HepG2 (cell line): ENCODE measurements around the gene ZNF223. TPM values are rescaled to one million over a fixed set of nuclear protein-coding genes. Genes with fewer than 3 reads are reported as not detected.

Source experiments
- ELK4 ChIP-seq: sonication (generic); formaldehyde crosslinking; IDR thresholded peaks from 2 replicates; pipeline ENCODE4 v1.9.0; 2021; ENCODE audit warnings: missing genetic modification reagents, borderline replicate concordance
- FIP1L1 ChIP-seq: fragments of 200-400 bp; formaldehyde crosslinking; IDR thresholded peaks from 2 replicates; pipeline ENCODE4 v1.6.1; 2018; ENCODE audit warnings: low read depth, mild to moderate bottlenecking, low read length, moderate library complexity, borderline replicate concordance; ENCODE audit not compliant: insufficient read depth
- HNF1A ChIP-seq, 2 experiments: sonication (generic) in 1 of 2; formaldehyde crosslinking in 1 of 2; IDR thresholded peaks; 2 replicates each; pipeline versions ENCODE4 v1.4.0 to v1.6.1; 2016 to 2020; ENCODE audit warnings: borderline replicate concordance in 1 of 2, low read depth in 1 of 2, mild to moderate bottlenecking in 1 of 2, missing genetic modification reagents in 1 of 2
- KAT8 ChIP-seq: IDR thresholded peaks from 2 replicates; pipeline ENCODE4 v1.6.1; 2016; ENCODE audit warnings: missing genetic modification reagents, missing compliant biosample characterization
- KMT2A ChIP-seq: sonication (generic); formaldehyde crosslinking; IDR thresholded peaks from 2 replicates; pipeline ENCODE4 v1.4.0; 2020; ENCODE audit warnings: missing genetic modification reagents
- RCOR2 ChIP-seq: IDR thresholded peaks from 2 replicates; pipeline ENCODE4 v1.6.1; 2016; ENCODE audit warnings: missing biosample characterization, missing genetic modification reagents
- TAF15 ChIP-seq: fragments of 200-400 bp; formaldehyde crosslinking; IDR thresholded peaks from one replicate; pipeline ENCODE4 v1.6.1; 2018; ENCODE audit warnings: mild to moderate bottlenecking, low read depth, low read length; ENCODE audit not compliant: poor library complexity, severe bottlenecking
- TOE1 ChIP-seq: sonication (generic); formaldehyde crosslinking; IDR thresholded peaks from 2 replicates; pipeline ENCODE4 v1.4.0; 2020; ENCODE audit warnings: mild to moderate bottlenecking, missing genetic modification reagents
- WIZ ChIP-seq: sonication (generic); formaldehyde crosslinking; IDR thresholded peaks from 2 replicates; pipeline ENCODE4 v1.5.1; 2020; ENCODE audit warnings: mild to moderate bottlenecking, missing genetic modification reagents
- ZNF329 ChIP-seq: sonication (generic); formaldehyde crosslinking; IDR thresholded peaks from 2 replicates; pipeline ENCODE4 v1.9.0; 2021; ENCODE audit warnings: low read depth, mild to moderate bottlenecking, missing genetic modification reagents
- ZNF607 ChIP-seq: sonication (generic); formaldehyde crosslinking; IDR thresholded peaks from 2 replicates; pipeline ENCODE4 v1.5.1; 2020; ENCODE audit warnings: missing genetic modification reagents, mild to moderate bottlenecking, borderline replicate concordance
- ZNF883 ChIP-seq: sonication (generic); formaldehyde crosslinking; IDR thresholded peaks from 2 replicates; pipeline ENCODE4 v1.5.1; 2020; ENCODE audit warnings: mild to moderate bottlenecking, missing genetic modification reagents; ENCODE audit errors: not compliant biosample characterization
- polyA plus RNA-seq, 8 experiments: library from polyadenylated mRNA; depleted of rRNA in 3 of 8; stranded (reverse) in 7 of 8; unstranded in 1 of 8; fragments of >200 nt; fragmentation: Illumina TruSeq in 4 of 8; extraction: Trizol in 4 of 8; gene quantifications; 2 replicates each; pipeline versions ENCODE4 v1.2.1 to v1.2.3, GENCODE V29; 2011 to 2016; ENCODE audit warnings: low read depth in 4 of 8, missing spikeins in 1 of 8, mixed read lengths in 1 of 8; ENCODE audit not compliant: insufficient read depth in 1 of 8
- total RNA-seq, 5 experiments: library from RNA; depleted of rRNA; stranded (reverse); fragments of >200 nt; fragmentation: Illumina TruSeq; extraction: Trizol; gene quantifications; 2 replicates each; pipeline ENCODE4 v1.2.3, GENCODE V29; 2016; ENCODE audit warnings: low read depth in 1 of 5
- TF ChIP-seq, protein P1 (sequence below), 2 experiments: IDR thresholded peaks; 2 replicates each; pipeline ENCODE4 v1.6.1; 2011 to 2012; ENCODE audit warnings: low read length in 2 of 2, borderline replicate concordance in 1 of 2, low read depth in 1 of 2, mild to moderate bottlenecking in 1 of 2, moderate library complexity in 1 of 2

ZNF223 gene
- total and polyA plus RNA-seq, 2 of the 13 experiments (the other 11 are each of a cell fraction or from before 2014, with no cell fraction given): 2.0 to 4.8 TPM

GRCh38 chr19:44071824-44072542 is 20.1 kb downstream of the ZNF223 start, which contains the start of gene ZNF284 (continued):
- TF ChIP-seq HNF1A (IDR thresholded peaks at IDR 0.05; ENCODE audit: low read depth) (no peak), HNF1A (CRISPR knock-in tag; IDR thresholded peaks at IDR 0.05; ENCODE audit: borderline replicate concordance) (no peak), KAT8 (CRISPR knock-in tag) (peak; percentile 95), ZNF883 (CRISPR knock-in tag) (peak; percentile 54), ELK4 (CRISPR knock-in tag) (no peak), ZNF607 (CRISPR knock-in tag) (no peak), FIP1L1 (no peak), TOE1 (no peak), ZNF329 (no peak; the same call in 1 of the 2 replicates), RCOR2 (CRISPR knock-in tag) (no peak), TAF15 (no peak), KMT2A (CRISPR knock-in tag) (no peak), WIZ (CRISPR knock-in tag) (no peak)
- TF ChIP-seq, protein P1, sequence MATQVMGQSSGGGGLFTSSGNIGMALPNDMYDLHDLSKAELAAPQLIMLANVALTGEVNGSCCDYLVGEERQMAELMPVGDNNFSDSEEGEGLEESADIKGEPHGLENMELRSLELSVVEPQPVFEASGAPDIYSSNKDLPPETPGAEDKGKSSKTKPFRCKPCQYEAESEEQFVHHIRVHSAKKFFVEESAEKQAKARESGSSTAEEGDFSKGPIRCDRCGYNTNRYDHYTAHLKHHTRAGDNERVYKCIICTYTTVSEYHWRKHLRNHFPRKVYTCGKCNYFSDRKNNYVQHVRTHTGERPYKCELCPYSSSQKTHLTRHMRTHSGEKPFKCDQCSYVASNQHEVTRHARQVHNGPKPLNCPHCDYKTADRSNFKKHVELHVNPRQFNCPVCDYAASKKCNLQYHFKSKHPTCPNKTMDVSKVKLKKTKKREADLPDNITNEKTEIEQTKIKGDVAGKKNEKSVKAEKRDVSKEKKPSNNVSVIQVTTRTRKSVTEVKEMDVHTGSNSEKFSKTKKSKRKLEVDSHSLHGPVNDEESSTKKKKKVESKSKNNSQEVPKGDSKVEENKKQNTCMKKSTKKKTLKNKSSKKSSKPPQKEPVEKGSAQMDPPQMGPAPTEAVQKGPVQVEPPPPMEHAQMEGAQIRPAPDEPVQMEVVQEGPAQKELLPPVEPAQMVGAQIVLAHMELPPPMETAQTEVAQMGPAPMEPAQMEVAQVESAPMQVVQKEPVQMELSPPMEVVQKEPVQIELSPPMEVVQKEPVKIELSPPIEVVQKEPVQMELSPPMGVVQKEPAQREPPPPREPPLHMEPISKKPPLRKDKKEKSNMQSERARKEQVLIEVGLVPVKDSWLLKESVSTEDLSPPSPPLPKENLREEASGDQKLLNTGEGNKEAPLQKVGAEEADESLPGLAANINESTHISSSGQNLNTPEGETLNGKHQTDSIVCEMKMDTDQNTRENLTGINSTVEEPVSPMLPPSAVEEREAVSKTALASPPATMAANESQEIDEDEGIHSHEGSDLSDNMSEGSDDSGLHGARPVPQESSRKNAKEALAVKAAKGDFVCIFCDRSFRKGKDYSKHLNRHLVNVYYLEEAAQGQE (IDR thresholded peaks at IDR 0.05; ENCODE audit: borderline replicate concordance in 1 of 2, low read depth in 1 of 2, low read length in 2 of 2): no peak
